ENCODE results near the gene PTPN5.
A peak's percentile ranks its signal among the peaks of the same experiment; 100 is the strongest.
"Not testable (repeated sequence)": the region's sequence is repeated elsewhere in the genome, so short reads cannot be mapped to it uniquely, and the experiment has no call there.

The PTPN5 gene

GRCh38 chr11:18706330-18707243 is 85.0 kb downstream of the PTPN5 start:
- peak; percentile 62 for DNase-seq

- DNase-seq = no peak
Observed at GRCh38 chr11:18705651-18706281, 85.8 kb downstream of the PTPN5 start.

- no peak for DNase-seq
Observed at GRCh38 chr11:18704698-18705097, 86.9 kb downstream of the PTPN5 start.

GRCh38 chr11:18704045-18704645 is 87.5 kb downstream of the PTPN5 start:
- no peak for DNase-seq

- DNase-seq = no peak
Observed at GRCh38 chr11:18703001-18703763, 88.4 kb downstream of the PTPN5 start.

GRCh38 chr11:18701614-18702216 is 89.9 kb downstream of the PTPN5 start:
- no peak for DNase-seq

DNA sequence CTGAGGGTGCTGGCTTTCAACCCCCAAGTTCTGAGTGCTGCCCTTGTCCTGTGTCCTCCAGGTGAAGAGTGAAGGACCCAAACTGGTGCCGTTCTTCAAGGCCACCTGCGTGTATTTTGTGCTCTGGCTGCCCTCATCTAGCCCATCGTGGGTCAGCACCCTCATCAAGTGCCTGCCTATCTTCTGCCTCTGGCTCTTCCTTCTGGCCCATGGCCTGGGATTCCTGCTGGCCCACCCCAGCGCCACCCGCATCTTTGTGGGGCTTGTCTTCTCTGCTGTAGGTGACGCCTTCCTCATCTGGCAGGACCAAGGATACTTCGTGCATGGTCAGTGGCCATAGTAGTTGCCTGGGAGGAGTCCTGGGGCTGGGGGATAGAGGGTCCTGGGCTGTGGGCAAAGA is 90.7 kb downstream of the PTPN5 start:
- DNase-seq = no peak

DNA sequence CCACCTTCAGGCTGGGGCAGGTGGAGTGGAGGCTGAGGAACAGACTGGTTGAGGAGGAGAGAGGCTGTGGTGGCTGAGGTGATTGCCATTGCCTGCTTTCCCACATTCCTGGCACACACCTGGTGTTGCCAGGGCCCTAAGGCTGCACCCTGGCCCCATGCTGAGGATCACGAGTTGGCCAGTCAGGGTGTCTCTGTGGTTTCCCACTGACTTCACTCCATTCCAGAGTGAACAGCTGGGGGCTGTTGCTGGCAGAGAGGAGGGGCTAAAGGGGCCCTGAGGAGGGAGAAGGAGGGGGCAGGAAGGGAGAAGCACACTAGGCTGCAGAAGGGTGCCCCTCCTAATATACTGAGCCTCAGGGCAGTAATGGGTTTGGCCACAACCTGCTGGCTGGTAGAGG is 91.2 kb downstream of the PTPN5 start:
- DNase-seq = no peak

- DNase-seq = no peak
Observed at GRCh38 chr11:18699848-18700261, 91.7 kb downstream of the PTPN5 start.

GRCh38 chr11:18699269-18699596 is 92.4 kb downstream of the PTPN5 start:
- no peak for DNase-seq

GRCh38 chr11:18698341-18699268 is 93.0 kb downstream of the PTPN5 start, which contains the start of gene TMEM86A:
TMEM86A (plus strand) TSS chr11:18698779; CDS start chr11:18698887, 108 bp downstream.
- peak; percentile 96 for DNase-seq

DNA sequence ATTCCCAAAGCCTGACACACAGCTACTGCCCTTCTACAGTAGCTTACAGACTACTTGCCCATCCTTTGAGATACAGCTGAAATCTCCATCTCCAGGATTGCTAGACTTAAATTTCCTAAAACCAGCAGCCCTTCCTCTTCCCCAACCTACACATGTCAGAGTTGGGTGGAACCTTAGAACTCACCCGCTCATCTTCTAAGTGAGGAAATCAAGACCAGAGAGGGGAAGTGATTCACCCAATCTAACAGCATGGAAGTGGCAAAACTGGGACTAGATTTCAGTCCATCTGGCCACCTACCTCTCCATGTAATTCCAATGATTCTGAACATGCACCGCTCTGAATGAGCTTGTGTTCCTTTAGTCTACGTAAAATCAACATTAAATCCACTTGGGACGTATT is 94.0 kb downstream of the PTPN5 start:
- DNase-seq = no peak

DNA sequence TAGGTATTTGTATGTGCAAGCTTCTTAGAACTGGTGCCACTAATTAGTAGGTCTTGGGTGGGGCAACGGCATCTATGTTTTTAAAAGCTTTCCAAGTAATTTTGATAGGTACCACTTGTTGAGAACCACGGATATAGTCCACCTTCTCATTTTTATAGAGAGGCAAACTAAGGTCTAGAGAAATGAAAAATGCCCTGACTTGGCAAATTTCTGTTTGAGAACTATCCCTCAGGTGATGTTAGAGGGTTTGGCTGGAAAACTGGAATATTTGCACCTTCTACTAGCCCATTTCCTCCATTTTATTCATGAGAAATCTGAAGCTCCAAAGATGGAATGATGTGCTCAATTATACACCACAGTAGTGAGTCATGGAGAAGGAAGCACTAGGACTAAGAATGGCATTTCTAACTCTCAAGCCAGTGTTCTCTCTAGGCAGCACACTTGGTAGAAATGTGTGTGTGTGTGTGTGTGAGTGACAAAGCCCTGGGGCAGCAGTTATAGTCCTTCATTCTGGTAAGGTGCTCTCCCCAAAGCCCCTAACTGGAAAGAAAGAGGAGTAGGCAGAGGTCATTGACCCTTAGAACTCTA is 94.9 kb downstream of the PTPN5 start:
- DNase-seq = no peak

GRCh38 chr11:18692941-18693760 is 98.4 kb downstream of the PTPN5 start:
- DNase-seq = no peak

DNA sequence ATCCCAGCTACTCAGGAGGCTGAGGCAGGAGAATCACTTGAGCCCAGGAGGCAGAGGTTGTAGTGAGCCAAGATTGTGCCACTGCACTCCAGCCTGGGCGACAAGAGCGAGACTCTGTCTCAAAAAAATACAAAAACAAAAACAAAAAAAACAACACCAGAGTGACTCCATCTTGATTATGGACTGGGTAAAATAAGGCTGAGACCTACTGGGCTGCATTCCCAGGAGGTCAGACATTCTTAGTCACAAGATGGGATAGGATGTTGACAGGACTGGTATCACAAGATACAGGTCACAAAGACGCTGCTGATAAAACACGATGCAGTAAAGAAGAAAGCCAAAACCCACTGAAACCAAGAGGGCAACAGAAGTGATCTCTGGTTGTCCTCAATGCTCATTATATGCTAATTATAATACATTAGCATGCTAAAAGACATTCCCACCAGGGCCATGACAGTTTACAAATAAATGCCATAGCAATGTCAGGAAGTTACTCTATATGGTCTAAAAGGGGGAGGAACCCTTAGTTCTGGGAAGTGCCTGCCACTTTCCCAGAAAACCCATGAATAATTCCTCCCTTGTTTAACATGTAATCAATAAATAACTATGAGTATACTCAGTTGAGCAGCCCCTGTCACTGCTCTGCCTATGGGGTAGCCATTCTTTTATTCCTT is 100.0 kb downstream of the PTPN5 start:
- not testable (repeated sequence) for DNase-seq

DNA sequence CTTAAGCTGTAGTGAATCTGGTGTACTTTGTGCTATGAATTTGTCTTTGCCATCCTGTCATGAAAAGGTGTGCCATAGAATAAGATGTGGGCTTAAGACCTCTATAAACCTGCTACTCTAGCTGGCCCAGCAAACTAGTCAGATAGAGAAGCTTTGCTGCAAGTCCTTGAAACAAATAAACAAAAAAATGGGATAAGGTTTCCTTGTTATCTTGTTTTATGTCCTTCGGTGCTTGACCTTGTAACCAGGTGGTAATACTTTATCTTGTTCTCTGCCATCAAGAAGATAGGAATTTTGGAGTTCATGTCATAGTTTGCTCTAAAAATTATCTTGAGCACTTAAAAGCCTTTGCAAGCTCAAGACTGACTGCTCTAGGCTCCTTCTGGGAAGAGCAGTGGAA is 107.3 kb downstream of the PTPN5 start:
- DNase-seq = no peak

DNA sequence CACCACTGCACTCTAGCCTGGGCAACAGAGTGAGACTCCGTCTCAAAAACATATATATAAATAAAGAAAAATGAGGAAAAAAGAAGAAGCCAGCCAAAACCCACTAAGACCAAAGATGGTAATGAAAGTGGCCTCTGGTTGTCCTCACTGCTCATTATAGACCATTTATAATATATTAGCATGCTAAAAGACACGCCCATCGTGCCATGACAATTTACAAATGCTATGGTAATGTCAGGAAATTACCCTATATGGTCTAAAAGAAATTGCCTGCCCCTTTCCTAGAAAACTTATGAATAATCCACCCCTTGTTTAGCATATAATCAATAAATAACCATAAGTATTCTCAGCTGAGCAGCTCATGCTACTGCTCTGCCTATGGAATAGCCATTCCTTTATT is 109.1 kb downstream of the PTPN5 start:
- no peak for DNase-seq

GRCh38 chr11:18681949-18682348 is 109.6 kb downstream of the PTPN5 start:
- DNase-seq = not testable (repeated sequence)
